Measurements from ENCODE around the gene STRIP2. TPM values are rescaled to one million over a fixed set of nuclear protein-coding genes. Genes with fewer than 3 reads are reported as not detected.

STRIP2 gene
- total RNA-seq, 1 experiment from 2014 or later: 9.1 TPM

DNA sequence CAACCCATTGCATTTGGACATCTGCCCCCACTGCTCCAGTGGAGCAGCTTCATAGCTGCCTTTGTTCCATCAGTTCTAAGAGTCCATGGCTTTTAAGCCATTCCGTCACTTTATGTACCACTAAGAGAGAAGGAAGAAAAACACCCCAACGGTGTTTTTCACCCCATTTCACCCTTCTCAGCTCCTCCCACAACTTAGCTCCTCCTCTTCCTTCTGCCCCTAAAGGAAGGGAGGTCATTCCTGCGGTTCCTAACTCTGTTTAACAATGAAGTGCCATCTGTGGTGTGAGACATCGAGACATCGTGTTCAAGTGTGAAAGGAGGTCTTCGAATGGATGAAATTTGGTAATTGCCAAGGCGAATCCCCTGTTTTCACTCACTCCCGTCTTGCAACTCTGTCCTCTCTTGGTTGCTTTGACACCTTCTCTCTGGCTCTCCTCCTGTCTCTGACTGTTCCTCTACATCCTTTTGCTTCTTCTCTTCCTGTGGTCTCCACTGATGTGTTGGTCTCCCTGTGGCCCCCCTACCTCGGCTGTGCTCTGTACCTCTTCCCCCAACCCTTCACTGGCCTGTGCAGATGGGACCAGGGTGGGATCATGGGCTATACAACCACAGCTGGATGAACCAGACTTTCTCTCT, 91.1 kb downstream of the STRIP2 start:
- H3K9me3 ChIP-seq (ENCODE audit: low read depth, low read length, poor library complexity, severe bottlenecking): no peaks in the 10 kb centered on the region
- no peak overlapping the region for H3K27ac ChIP-seq (ENCODE audit: low read depth, low read length, poor library complexity, severe bottlenecking)
- no peak for TF ChIP-seq EZH2 (IDR thresholded peaks at IDR 0.05; ENCODE audit: borderline replicate concordance, low read depth, low read length, poor library complexity, severe bottlenecking)
- no peak for TF ChIP-seq CTCF (conservative IDR thresholded peaks at IDR 0.05; ENCODE audit: low read depth, low read length)
- no peak overlapping the region for H3K4me3 ChIP-seq (ENCODE audit: low read depth, low read length, poor library complexity, severe bottlenecking)
- POLR2A ChIA-PET (ENCODE audit: low non-redundant PET): no interaction called here
- no TSS peak for BruUV-seq (replicated peaks)
- no peaks in the 10 kb centered on the region for H3K36me3 ChIP-seq (ENCODE audit: insufficient read depth, low read length, poor library complexity, severe bottlenecking)
- no peak for DNase-seq (ENCODE audit: low spot score)
- CTCF ChIA-PET: no interaction called here
- intact Hi-C loops (cut with micrococcal nuclease; ENCODE audit: unreplicated experiment): no loop called here
- H3K4me1 ChIP-seq (ENCODE audit: insufficient read depth, low read length, poor library complexity, severe bottlenecking): no peaks in the 10 kb centered on the region
- H3K27me3 ChIP-seq (replicated peaks; ENCODE audit: insufficient read depth, low read depth, low read length, poor library complexity): no peaks in the 10 kb centered on the region

DNA sequence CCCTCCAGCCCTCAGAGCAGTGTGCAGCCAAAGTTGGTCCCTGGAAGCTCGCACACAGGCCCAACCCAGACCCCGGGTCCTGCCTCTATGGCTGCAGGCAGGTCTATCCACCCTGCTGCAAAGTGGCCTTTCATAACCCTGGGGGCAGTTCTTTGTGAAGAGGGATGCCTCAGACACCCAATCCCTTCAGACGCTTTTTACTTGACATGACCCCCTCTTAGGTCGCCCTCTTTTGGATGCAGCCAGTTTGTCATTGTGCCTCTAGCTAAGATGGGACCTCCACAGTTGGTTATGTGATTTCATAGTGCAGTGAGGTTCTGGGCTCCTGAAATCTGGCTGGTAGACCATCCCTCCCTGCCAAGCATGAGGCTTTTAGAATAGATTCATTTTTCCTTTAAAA, 95.4 kb downstream of the STRIP2 start:
- Histone ChIP-seq H3K27me3 (replicated peaks; ENCODE audit: insufficient read depth, low read depth, low read length, poor library complexity) (no peaks in the 10 kb centered on the region), H3K27ac (ENCODE audit: low read depth, low read length, poor library complexity, severe bottlenecking) (no peak overlapping the region), H3K4me1 (ENCODE audit: insufficient read depth, low read length, poor library complexity, severe bottlenecking) (no peaks in the 10 kb centered on the region), H3K4me3 (ENCODE audit: low read depth, low read length, poor library complexity, severe bottlenecking) (no peak overlapping the region), H3K36me3 (ENCODE audit: insufficient read depth, low read length, poor library complexity, severe bottlenecking) (no peaks in the 10 kb centered on the region), H3K9me3 (ENCODE audit: low read depth, low read length, poor library complexity, severe bottlenecking) (no peaks in the 10 kb centered on the region)
- ChIA-PET POLR2A (ENCODE audit: low non-redundant PET) (no interaction called here), CTCF (no interaction called here)
- no peak for TF ChIP-seq CTCF (conservative IDR thresholded peaks at IDR 0.05; ENCODE audit: low read depth, low read length)
- TF ChIP-seq EZH2 (IDR thresholded peaks at IDR 0.05; ENCODE audit: borderline replicate concordance, low read depth, low read length, poor library complexity, severe bottlenecking): no peak
- no TSS peak for BruUV-seq (replicated peaks)
- intact Hi-C loops (cut with micrococcal nuclease; ENCODE audit: unreplicated experiment): no loop called here
- no peak for DNase-seq (ENCODE audit: low spot score)

- no peaks in the 10 kb centered on the region for H3K27me3 ChIP-seq (replicated peaks; ENCODE audit: insufficient read depth, low read depth, low read length, poor library complexity)
- intact Hi-C loops (cut with micrococcal nuclease; ENCODE audit: unreplicated experiment): no loop called here
- BruUV-seq (replicated peaks): no TSS peak
- H3K9me3 ChIP-seq (ENCODE audit: low read depth, low read length, poor library complexity, severe bottlenecking): no peaks in the 10 kb centered on the region
- no peaks in the 10 kb centered on the region for H3K36me3 ChIP-seq (ENCODE audit: insufficient read depth, low read length, poor library complexity, severe bottlenecking)
- no peak overlapping the region for H3K4me3 ChIP-seq (ENCODE audit: low read depth, low read length, poor library complexity, severe bottlenecking)
- POLR2A ChIA-PET (ENCODE audit: low non-redundant PET): no interaction called here
- TF ChIP-seq CTCF (conservative IDR thresholded peaks at IDR 0.05; ENCODE audit: low read depth, low read length) (no peak), EZH2 (IDR thresholded peaks at IDR 0.05; ENCODE audit: borderline replicate concordance, low read depth, low read length, poor library complexity, severe bottlenecking) (no peak)
- no peaks in the 10 kb centered on the region for H3K4me1 ChIP-seq (ENCODE audit: insufficient read depth, low read length, poor library complexity, severe bottlenecking)
- DNase-seq (ENCODE audit: low spot score): no peak
- H3K27ac ChIP-seq (ENCODE audit: low read depth, low read length, poor library complexity, severe bottlenecking): no peak overlapping the region
- CTCF ChIA-PET: no interaction called here
Measured at GRCh38 chr7:129530795-129531391, 96.7 kb downstream of the STRIP2 start.
